Loucy (cell line): ENCODE results near the gene CHST11.

Experiments
- EZH2phosphoT487 ChIP-seq: fragments of 200-600 bp; IDR thresholded peaks from 2 replicates; pipeline ENCODE4 v1.6.1; 2018; ENCODE audit warnings: antibody characterized with exemption, mild to moderate bottlenecking, moderate library complexity, borderline replicate concordance
- TF ChIP-seq, protein P1 (sequence below): fragments of 200-600 bp; sonication (generic); conservative IDR thresholded peaks from 2 replicates; pipeline ENCODE4 v1.5.1; 2014; ENCODE audit warnings: mild to moderate bottlenecking, antibody characterized with exemption, low read length

- TF ChIP-seq, protein P1, sequence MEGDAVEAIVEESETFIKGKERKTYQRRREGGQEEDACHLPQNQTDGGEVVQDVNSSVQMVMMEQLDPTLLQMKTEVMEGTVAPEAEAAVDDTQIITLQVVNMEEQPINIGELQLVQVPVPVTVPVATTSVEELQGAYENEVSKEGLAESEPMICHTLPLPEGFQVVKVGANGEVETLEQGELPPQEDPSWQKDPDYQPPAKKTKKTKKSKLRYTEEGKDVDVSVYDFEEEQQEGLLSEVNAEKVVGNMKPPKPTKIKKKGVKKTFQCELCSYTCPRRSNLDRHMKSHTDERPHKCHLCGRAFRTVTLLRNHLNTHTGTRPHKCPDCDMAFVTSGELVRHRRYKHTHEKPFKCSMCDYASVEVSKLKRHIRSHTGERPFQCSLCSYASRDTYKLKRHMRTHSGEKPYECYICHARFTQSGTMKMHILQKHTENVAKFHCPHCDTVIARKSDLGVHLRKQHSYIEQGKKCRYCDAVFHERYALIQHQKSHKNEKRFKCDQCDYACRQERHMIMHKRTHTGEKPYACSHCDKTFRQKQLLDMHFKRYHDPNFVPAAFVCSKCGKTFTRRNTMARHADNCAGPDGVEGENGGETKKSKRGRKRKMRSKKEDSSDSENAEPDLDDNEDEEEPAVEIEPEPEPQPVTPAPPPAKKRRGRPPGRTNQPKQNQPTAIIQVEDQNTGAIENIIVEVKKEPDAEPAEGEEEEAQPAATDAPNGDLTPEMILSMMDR: no peak
- TF ChIP-seq EZH2phosphoT487: no peak
These were observed 18.6 kb upstream of the CHST11 start for GRCh38 chr12:104438134-104438533.
